GM19463 (cell line): ENCODE measurements around the gene AGPAT2.
A peak's percentile ranks its signal among the peaks of the same experiment; 100 is the strongest.

Experiments
- ATAC-seq: cut with Tn5 transposase; IDR thresholded peaks from one replicate; pipeline ENCODE4 v1.9.1; 2021; ENCODE audit warnings: mild to moderate bottlenecking, moderate library complexity; ENCODE audit not compliant: unreplicated experiment

Gene AGPAT2

DNA sequence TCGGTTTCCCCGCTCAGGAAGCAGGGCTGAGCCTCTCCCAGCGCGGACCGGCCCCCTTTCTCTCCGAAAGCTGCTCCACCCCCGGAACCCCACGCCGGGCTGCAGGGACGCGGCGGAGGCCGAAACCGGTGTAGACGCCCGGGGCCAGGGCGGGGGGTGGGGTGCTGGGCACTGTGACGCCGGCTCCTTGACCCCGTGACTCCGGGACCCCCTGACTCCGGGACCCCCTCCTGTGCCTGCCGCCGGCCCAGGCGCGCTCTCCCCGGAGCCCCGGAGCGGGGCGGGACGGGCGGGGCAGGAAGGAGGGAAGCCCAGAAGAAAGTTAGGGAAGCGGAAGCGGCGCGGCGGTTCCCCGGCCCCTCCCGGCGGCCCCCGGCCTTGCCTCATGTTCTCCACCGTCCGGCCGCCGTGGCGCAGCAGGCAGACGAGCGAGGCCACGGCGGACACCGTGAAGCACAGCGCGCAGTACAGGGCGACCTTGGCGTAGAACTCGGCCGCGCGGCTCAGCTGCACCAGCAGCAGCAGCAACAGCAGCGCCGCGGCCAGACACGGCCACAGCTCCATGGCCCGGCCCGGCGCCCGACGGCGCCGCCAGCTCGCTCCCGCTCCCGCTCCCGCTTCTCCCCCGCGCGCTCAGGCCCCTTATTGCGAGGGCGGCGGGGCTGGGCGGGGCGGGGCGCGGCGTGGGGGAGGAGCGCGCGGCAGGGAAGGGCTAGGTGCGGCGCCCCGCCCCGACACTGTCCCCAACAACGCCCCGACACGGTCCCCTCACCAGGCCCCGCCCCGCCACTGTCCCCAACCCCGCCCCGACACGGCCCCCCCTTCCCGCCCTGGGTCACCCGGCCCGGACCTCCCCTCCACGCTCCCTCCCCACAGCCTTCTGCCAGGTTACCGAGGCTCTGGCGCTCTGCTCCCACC, at the start of gene AGPAT2:
Gene AGPAT2, minus strand, starts transcription at position 664 of the 918 bp plus-strand sequence. Its CDS starts 100 bp downstream, at position 564.
- ATAC-seq, result peak; percentile 69

DNA sequence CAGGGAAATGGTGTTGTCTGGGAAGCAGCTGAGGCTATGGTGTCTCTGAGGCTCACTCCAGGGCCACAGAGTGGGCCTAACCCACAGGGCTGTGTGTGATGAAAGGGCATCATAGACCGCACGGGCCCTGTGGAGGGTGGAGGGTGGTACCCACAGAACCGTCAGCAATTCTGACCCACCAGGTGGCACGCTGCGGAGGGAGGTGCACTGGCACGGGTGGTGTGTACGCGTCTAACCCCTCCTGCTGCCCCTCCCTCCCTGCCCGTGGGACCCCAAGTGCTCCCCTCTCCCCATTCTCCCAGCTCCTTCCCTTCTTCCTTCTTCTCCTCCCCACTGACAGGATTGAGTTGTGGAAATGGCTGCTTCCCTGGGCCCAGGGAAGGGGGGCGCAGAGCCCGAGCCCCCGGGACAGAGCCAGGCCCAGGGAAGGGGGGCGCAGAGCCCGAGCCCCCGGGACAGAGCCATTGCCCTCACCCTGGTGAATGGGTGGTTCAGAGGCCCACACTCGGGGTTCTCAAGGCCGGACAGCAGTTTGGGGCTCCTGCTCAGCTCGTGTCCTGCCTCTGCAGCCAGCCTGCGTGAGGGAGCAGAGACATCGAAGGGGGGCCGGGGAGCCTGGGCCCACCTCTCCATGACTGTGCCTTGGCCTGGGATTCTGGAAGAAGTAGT, 48.7 kb upstream of the AGPAT2 start:
- no peak for ATAC-seq

DNA sequence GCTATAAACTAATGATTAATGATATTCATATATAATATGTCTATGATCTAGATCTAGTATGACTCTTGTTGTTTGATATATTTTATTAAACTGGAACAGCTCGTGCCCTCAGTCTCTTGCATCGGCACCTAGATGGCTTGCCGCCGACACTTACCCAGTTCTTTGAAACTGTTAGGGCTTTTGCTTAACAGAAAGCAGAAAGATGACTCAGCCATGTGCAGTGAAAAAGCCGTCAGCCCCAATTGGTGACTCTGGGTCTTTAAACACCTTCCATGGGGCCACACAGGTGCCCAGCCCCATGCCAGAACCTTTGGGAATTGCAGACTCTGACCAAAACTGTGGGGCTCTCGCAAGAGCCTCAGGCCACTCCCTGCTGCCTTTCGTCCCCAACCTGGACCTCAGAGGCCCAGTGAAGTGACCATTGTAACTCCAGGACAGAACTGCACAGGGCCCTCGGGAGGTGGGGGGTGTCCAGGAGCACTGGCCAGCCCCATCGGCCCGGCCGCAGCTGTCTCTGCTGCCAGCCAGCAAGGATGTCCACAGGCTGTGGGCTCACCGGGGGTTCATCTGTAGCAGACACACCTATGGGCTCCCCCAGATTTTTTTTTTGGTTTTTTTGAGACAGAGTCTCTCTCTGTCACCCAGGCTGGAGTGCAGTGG, 47.7 kb upstream of the AGPAT2 start:
- ATAC-seq, result no peak

DNA sequence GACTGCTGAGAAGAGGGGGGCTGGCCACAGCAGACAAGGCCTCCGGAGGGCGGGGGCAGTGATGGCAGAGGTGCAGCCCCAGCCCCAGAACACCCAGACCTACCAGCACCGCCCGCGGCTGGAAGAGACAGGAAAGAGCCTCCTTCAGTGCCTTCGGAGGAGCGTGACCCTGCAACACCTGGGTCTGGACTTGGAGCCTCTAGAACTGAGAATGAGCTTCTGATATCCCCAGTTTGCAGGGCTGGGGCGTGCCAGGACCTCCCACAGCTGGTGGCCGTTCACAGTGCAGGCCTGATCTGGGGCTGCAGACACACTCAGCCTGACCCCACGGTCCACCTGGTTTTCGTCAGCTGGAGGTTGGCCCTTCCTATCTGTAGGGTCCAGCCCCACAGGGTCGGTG, 46.4 kb upstream of the AGPAT2 start:
- no peak for ATAC-seq

DNA sequence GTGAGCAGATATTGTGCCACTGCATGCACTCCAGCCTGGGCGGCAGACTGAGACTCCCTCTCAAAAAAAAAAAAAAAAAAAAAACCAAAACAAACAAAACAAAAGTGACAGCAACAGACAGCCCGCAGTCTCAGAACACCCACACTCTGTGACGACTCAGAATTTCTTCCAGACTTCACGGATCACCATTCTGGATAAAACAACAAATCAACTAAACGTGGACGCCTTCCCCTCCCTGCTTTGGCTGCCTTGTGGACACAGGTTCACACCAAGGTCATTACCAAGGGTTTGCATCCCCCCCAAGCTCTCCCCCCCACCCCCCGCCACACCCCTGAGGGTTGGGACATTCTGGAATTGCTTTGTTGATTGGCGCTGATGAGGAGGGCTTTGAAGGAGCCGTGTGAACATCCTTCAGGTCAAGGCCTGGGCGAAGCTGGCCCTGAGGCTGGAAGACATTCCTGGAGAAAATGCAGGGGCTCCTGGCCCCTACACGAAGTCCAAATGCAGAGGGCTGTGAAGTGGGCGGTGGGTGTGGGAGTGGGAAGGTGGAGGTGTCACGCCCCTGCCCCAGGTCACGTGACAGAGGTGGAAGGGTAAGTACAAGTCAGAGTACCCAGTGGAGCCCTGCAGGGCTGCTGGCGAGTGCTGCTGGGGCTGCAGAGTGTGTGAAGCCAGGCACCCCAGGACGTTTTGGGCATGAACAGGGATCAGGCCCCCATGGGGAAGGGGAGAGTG, 45.4 kb upstream of the AGPAT2 start:
- ATAC-seq, result no peak

DNA sequence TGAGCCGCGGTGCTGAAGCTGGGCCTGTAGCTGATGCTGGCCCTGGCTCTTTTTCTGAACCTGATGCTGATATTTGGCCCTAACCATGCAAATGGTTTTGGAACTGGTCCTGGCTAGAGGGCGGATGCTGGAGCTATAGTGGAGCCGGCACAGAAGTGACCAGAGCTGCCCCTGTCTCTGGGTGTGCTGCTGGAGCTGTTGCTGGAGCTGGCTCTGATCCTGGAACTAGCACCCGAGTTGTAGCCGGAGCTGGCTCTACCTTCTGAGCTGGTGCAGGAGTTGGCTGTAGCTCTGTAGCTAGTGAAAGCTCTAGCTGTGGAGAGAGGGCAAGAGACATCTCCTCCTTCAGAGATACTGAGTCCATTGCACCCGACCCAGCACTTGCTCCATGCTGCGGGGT, 42.7 kb upstream of the AGPAT2 start:
- no peak for ATAC-seq

DNA sequence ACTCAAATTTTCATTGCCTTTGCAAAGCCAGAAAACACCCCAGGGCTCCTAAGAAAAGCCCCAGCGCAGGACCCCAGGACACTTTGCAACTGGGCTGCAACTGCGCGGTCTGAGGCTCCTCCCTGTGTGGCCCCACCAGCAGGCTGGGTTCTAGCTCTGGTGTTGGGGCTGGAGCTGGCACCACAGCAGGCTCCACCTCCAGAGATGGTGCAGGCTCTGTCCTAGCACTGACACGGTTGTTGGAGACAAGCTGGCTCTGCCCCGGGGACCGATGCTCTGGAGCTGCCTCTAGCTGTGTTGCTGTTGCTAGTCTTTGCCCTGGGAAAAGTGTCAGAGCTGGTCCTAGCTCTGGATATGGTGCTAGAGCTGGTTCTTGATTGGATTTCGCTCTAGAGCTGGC, 41.9 kb upstream of the AGPAT2 start:
- ATAC-seq, result no peak

DNA sequence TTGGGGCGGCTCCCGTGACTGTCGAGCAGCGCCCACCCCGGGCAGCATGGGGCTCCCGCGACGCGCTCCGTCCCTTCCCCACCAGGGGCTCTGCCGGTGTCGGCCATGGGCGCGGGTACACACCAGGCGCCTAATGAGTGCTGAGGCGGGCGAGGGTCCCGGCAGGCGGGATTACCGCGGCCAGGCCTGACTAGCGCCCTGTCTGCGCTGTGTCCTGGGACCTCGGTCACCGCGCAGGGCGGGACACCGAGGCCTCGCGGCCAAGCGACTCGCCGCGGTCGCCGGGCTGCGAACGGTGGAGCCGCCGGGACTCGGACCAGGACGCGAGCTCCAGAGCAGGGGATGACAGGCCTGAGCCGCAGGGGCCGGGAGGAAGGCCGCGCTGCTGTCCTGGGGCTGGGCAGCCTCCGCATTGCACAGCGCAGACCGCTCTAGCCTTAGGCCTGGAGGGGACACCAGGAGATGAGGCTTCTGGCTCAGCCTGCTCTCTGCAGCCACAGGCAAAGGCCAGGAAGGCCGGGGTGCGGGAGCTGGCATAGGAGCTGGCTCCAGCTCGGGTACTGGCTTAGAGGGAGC, 41.4 kb upstream of the AGPAT2 start:
- ATAC-seq, result peak; percentile 9

DNA sequence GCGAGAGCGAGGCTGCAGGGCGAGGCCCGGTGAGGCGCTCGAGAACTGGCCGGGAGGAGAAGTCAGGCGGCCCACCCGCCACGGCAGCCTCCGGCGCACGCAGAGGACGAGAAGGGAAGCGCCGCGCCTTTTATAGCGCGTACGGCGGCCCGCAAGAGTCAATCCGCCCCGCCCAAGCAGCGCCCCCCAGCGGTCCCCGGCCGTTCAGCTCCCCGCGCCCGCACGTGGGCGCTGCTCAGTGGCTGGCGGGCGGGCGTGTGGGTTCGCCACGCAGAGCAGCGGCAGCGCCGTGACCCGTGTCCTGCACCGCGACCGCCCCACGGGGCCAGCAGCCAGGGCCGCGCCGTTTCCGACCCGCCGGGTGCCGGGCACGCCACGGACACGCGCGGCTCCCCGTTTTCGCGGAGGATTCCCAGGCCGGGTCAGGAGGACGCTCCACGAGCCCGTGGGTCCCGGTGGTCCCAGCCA, 40.9 kb upstream of the AGPAT2 start:
- peak; percentile 63 for ATAC-seq

DNA sequence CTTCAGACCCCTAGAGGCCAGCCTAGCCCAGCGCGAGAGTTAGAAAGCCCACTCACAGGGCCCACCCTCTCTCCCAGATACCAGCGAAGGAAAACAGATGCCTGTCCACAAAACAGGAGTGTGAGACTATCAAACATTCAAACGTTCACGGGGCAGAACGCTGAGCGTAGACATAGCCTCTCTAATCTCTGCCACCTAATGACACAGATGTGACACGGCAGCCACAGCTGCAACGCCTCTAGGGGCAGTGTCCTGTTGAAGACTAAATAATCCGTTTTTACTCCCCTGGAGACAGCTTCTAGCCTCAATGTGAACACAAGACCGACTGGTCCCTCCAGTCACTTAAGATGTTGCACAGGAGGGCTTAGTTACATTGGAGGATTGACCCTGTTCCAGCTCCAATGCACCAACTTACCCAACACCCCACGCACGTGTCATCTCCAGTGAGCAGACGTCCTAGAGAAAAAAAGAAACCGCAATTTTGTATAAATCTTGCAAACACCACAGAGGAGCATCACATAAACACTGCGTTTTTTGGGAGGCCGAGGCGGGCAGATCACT, 39.5 kb upstream of the AGPAT2 start:
- ATAC-seq, result no peak

DNA sequence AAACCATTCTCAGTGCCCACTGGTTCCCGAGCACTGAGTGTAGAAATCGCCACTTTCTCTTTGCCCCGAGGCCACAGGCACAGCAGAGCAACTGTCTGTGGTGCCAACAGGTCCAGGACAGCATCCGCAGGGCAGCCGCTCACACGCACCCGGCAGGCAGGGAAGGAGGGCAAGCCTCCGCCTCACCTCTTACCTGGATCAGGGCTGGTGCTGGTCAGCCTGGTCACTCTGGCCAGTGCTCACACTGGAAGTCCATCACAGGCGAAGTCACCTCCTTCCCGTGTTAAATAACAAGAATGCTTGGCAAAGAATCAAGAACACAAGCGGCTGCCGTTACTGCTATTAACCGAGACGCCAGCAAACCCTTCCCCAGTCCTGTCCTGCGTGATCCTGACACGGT, 38.9 kb upstream of the AGPAT2 start:
- no peak for ATAC-seq

DNA sequence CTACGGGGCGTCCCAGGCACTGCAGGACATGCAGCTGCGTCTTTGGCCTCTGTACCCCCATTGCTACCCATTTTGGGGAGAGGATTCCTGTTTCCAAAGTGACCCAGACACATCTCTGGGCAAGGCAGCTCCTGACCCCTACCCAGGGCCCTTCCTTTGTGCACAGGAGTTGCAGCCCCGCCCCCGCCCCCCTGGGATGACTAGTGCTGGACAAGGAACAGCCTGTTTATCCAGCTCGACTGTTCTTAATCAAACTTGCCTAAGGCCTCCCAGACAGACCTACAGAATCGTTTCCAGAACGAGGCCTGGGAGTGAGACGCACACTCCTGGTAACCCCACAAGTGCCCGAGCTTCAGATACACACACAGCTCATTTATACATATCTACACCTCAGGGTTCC, 38.4 kb upstream of the AGPAT2 start:
- no peak for ATAC-seq

DNA sequence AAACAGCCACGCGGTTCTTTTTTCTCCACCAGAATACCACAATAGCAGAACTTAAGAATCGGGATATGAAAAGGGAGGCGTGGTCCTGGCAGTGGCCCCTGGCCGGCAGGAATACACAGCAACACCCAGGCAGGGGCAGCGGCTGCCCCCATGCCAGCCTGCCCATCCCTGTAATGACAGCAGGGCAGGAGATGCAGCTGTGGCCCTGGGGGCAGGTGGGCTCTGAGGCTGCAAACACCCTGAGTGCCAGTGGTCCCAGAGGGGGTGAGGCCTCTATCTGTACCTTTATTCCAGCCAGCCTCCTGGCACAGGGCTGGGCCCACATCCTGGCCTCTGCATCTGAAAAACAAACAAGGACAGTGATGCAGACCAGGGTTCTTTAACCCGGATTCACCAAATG, 37.5 kb upstream of the AGPAT2 start:
- no peak for ATAC-seq

DNA sequence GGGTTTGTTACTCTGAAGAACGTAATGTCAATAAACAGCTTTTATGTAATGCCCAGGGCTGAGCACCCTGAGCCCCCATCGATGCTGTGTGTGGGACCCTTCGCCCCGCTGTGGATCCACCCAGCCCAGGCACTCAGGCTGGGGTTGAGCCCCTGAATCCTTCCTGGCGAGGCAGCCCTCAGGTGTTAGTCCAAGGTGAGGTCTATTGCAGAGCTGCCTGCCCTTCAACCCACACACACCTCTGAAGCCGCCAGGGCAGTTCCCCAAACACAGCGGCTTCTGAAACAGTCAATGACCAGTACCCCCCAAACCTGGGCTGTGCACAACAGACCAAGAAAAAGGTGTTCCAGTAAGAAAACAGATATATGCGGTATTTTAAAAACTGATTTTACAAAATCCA, 36.7 kb upstream of the AGPAT2 start:
- no peak for ATAC-seq

DNA sequence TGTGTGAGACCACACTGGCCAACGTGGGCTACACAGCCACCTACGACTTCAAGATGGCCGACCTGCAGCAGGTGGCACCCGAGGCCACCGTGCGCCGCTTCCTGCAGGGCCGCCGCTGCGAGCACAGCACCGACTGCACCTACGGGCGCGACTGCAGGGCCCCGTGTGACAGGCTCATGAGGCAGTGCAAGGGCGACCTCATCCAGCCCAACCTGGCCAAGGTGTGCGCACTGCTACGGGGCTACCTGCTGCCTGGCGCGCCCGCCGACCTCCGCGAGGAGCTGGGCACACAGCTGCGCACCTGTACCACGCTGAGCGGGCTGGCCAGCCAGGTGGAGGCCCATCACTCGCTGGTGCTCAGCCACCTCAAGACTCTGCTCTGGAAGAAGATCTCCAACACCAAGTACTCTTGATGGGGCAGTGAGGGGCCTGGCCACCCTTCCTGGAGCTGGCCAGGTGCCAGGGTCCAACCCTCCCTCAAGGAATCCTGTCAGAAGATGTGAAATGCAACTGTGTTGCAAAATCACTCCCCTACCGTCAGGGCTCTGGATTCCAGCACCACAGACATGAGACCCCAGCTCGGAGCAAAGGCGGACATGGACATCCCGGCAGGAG, 36.2 kb upstream of the AGPAT2 start:
- ATAC-seq, result no peak

DNA sequence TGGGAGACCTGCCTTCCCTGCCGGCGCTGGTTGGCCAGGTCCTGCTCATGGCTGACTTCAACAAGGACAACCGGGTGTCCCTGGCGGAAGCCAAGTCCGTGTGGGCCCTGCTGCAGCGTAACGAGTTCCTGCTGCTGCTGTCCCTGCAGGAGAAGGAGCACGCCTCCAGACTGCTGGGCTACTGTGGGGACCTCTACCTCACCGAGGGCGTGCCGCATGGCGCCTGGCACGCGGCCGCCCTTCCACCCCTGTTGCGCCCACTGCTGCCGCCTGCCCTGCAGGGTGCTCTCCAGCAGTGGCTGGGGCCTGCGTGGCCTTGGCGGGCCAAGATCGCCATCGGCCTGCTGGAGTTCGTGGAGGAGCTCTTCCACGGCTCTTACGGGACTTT, 35.7 kb upstream of the AGPAT2 start:
- ATAC-seq, result no peak

DNA sequence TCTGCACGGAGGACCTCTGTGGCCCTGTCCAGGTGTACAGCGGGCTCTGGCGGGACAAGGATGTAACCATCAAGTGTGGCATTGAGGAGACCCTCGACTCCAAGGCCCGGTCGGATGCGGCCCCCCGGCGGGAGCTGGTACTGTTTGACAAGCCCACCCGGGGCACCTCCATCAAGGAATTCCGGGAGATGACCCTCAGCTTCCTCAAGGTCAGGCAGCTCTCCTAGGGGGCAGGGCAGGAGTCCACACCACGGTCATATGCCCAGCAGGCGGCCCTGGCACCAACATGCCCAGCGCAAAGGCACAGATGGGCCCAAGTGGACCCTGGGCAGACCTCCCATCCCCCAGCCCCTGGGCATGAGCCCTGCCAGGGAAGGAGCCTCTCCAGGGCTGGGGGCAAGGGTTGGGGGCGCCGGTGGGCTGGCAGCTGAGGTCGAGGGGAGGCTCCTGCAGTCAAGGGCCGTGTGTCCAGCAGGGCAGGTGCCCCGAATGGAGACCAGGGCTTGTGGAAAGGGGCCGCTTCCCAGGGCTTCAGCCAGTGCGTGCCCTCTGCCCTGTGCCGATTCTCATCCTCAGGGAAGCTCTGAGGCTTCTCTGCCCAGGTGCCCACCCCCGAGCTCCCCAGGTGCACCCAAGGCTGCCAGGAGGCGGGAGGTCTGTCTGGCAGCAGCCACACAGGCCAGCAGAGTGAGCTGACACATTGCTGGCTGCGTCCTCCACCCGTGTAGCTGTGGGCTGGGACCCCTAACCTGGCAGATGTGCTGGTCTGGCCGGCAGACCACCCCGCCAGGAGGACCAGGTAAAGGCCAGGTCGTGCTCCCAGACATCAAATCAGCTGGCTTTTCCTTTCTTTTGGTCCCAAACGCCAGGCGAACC, 35.1 kb upstream of the AGPAT2 start:
- ATAC-seq, result no peak

DNA sequence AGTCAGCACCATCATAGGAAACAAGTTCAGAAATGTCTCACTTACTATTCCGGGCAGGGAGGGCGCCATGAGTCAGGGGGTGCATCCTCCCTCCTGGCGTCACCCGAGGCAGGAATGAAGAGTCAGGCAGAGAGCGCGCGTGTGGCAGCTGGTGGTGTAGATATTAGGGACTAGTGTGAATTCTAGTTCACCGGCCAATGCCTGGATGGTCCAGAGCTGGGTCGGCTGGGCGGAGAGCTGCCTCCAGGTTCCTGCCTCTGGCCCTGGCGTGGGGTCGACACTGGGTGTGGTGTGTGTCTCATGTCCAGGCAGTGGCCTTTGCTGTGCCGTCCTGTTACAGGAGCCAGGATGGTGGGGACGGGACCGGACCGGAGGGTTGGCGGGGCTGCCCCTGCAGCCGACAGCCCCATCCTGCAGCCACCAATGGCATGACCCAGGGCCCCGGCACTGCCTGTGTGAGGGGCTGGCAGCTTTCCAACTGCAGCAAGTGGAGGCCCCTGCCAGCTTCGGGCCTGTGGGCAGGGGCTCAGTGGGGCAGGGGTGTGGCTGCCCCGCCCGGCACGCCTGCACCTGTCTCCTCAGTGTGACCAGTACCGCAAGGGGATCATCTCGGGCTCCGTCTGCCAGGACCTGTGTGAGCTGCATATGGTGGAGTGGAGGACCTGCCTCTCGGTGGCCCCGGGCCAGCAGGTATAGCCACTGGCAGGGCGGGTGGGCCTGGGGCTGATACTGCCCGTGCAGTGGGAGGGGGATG, 34.3 kb upstream of the AGPAT2 start:
- ATAC-seq, result no peak
